ENCODE results near the gene RUBCN. TPM values are rescaled to one million over a fixed set of nuclear protein-coding genes. Genes with fewer than 3 reads are reported as not detected.

The RUBCN gene
- polyA plus RNA-seq, 1 donor (not counting 4 experiments of a cell fraction or from before 2014, with no cell fraction given) = 8.9 TPM

GRCh38 chr3:197675951-197676350 is 60.8 kb downstream of the RUBCN start:
- no peak overlapping the region for H3K9ac ChIP-seq (ENCODE audit: control insufficient read depth, extremely low read depth, insufficient read depth, low read length)
- DNase-seq (ENCODE audit: low read depth, low spot score) (no peak), FAIRE-seq (no peak)
- H3K27ac ChIP-seq (ENCODE audit: control insufficient read depth, insufficient read depth, low read length) = no peak overlapping the region
- dilution Hi-C loops (cut with MboI; ENCODE audit: extremely low pct_ligation_motif_present, low sequenced_read_pairs) = no loop called here
- no peaks in the 10 kb centered on the region for H4K20me1 ChIP-seq (ENCODE audit: control insufficient read depth, extremely low read depth, insufficient read depth, low read length)
- TF ChIP-seq EZH2 (IDR thresholded peaks at IDR 0.05; ENCODE audit: low read length) (no peak), CTCF (optimal IDR thresholded peaks at IDR 0.05 in 1 of 3, IDR thresholded peaks at IDR 0.05 in 1 of 3, conservative IDR thresholded peaks at IDR 0.05 in 1 of 3; ENCODE audit: extremely low read depth in 1 of 3, insufficient read depth in 2 of 3, low read length in 3 of 3) (no peak)
- no peak overlapping the region for H3K4me2 ChIP-seq (ENCODE audit: control insufficient read depth, extremely low read depth, insufficient read depth, low read depth, low read length)
- H3K9me1 ChIP-seq (ENCODE audit: control insufficient read depth, extremely low read depth, insufficient read depth, low read length) = no peaks in the 10 kb centered on the region
- H3K79me2 ChIP-seq (ENCODE audit: control insufficient read depth, insufficient read depth, low read length) = no peaks in the 10 kb centered on the region
- H3K4me3 ChIP-seq (ENCODE audit: control insufficient read depth in 2 of 3, extremely low read depth in 1 of 3, insufficient read depth in 2 of 3, low read depth in 1 of 3, low read length in 3 of 3) = no peak overlapping the region
- H2AFZ ChIP-seq (ENCODE audit: control insufficient read depth, low read length) = no peak overlapping the region
- H3K36me3 ChIP-seq (ENCODE audit: control insufficient read depth in 2 of 2, extremely low read depth in 1 of 2, insufficient read depth in 2 of 2, low read length in 2 of 2) = peaks cover 10 to 20% of the 10 kb centered on the region in 2 experiments
- no peaks in the 10 kb centered on the region for H3K9me3 ChIP-seq (ENCODE audit: control insufficient read depth, low read depth, low read length)
- H3K4me1 ChIP-seq (ENCODE audit: control insufficient read depth, extremely low read depth, insufficient read depth, low read length) = no peaks in the 10 kb centered on the region
- no peaks in the 10 kb centered on the region for H3K27me3 ChIP-seq (ENCODE audit: control insufficient read depth, extremely low read depth, insufficient read depth, low read length)

DNA sequence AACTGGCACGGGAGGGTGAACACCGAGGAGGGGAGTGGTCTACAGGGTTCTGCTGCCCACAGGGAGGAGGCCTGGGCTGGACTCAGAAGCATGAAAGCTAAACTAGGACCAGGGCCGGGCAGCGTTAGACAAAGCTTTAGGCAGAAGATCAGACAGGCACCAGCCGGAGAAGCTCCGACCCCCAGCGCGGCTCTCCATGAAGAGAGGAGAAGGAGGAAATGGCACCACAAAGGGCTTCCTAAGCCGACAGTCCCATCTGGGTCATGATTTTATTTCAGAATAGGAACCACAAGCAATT is 61.2 kb downstream of the RUBCN start:
- TF ChIP-seq CTCF (optimal IDR thresholded peaks at IDR 0.05 in 1 of 3, IDR thresholded peaks at IDR 0.05 in 1 of 3, conservative IDR thresholded peaks at IDR 0.05 in 1 of 3; ENCODE audit: extremely low read depth in 1 of 3, insufficient read depth in 2 of 3, low read length in 3 of 3) (no peak), EZH2 (IDR thresholded peaks at IDR 0.05; ENCODE audit: low read length) (no peak)
- Histone ChIP-seq H3K27me3 (ENCODE audit: control insufficient read depth, extremely low read depth, insufficient read depth, low read length) (no peaks in the 10 kb centered on the region), H3K4me1 (ENCODE audit: control insufficient read depth, extremely low read depth, insufficient read depth, low read length) (no peaks in the 10 kb centered on the region), H3K36me3 (ENCODE audit: control insufficient read depth in 2 of 2, extremely low read depth in 1 of 2, insufficient read depth in 2 of 2, low read length in 2 of 2) (peaks cover 10 to 19% of the 10 kb centered on the region in 2 experiments), H3K79me2 (ENCODE audit: control insufficient read depth, insufficient read depth, low read length) (no peaks in the 10 kb centered on the region), H3K27ac (ENCODE audit: control insufficient read depth, insufficient read depth, low read length) (no peak overlapping the region), H3K4me3 (ENCODE audit: control insufficient read depth in 2 of 3, extremely low read depth in 1 of 3, insufficient read depth in 2 of 3, low read depth in 1 of 3, low read length in 3 of 3) (no peak overlapping the region), H3K9me3 (ENCODE audit: control insufficient read depth, low read depth, low read length) (no peaks in the 10 kb centered on the region), H3K9me1 (ENCODE audit: control insufficient read depth, extremely low read depth, insufficient read depth, low read length) (no peaks in the 10 kb centered on the region), H2AFZ (ENCODE audit: control insufficient read depth, low read length) (no peak overlapping the region), H4K20me1 (ENCODE audit: control insufficient read depth, extremely low read depth, insufficient read depth, low read length) (no peaks in the 10 kb centered on the region), H3K9ac (ENCODE audit: control insufficient read depth, extremely low read depth, insufficient read depth, low read length) (no peak overlapping the region), H3K4me2 (ENCODE audit: control insufficient read depth, extremely low read depth, insufficient read depth, low read depth, low read length) (no peak overlapping the region)
- DNase-seq (ENCODE audit: low read depth, low spot score) (no peak), FAIRE-seq (no peak)
- dilution Hi-C loops (cut with MboI; ENCODE audit: extremely low pct_ligation_motif_present, low sequenced_read_pairs) = no loop called here
